K562 (cell line): ENCODE data around the gene NUDCD3. TPM values are rescaled to one million over a fixed set of nuclear protein-coding genes. Genes with fewer than 3 reads are reported as not detected.

Experiments
- ATAC-seq: fragments of 200-7000 bp; cut with Tn5 transposase; 3 replicates; pipeline ENCODE4 v1.9.1; 2020; ENCODE audit warnings: moderate library complexity
- BruUV-seq: library from RNA; stranded (reverse); fragments of 400-500 nt; replicated peaks from 2 replicates; lab custom pipeline; 2021; lab: Mats Ljungman, UMichigan
- CTCF ChIA-PET: fragments of 300-600 bp; formaldehyde crosslinking; extraction: SDS; loops from one replicate; lab custom pipeline; 2021; ENCODE audit warnings: low intra/inter-chr PET ratio; lab: Yijun Ruan, JAX
- POLR2A ChIA-PET: fragments of 300-600, 350-650 bp; sonication (Branson Sonifier 250); formaldehyde crosslinking; extraction: SDS; loops from one replicate; lab custom pipeline; 2021; ENCODE audit warnings: antibody characterized with exemption, inconsistent platforms; lab: Yijun Ruan, JAX
- DNase-seq, 4 experiments: peaks; one replicate each; pipeline versions ENCODE4 v3.0.0 to v3.0.0-alpha.2; 2011 to 2018; ENCODE audit warnings: low spot score in 3 of 4, mixed read lengths in 3 of 4; ENCODE audit errors: extremely low read depth in 1 of 4
- FAIRE-seq: peaks from 2 replicates; lab custom pipeline; 2011; peaks lifted over from hg19 to GRCh38; lab: Jason Lieb, UNC
- H2AFZ ChIP-seq: 2 replicates; pipeline ENCODE4 v1.6.0; 2011; ENCODE audit warnings: low read depth, low read length, control low read depth, inconsistent platforms
- H3K27ac ChIP-seq: fragments of 200-600 bp; 3 replicates; pipeline ENCODE4 v1.8.0; 2011; ENCODE audit warnings: low read depth, mild to moderate bottlenecking, control low read depth, inconsistent platforms, low read length, moderate library complexity, mixed read lengths; ENCODE audit errors: extremely low read depth
- H3K27me3 ChIP-seq, 2 experiments: fragments of 300-600 bp in 1 of 2; 2 replicates in 1 of 2; 3 replicates in 1 of 2; pipeline versions ENCODE4 v1.6.0 to v1.8.0; 2011; ENCODE audit warnings: inconsistent platforms in 2 of 2, low read length in 2 of 2, mild to moderate bottlenecking in 1 of 2, mixed read lengths in 1 of 2, moderate library complexity in 1 of 2; ENCODE audit not compliant: control insufficient read depth in 2 of 2, insufficient read depth in 2 of 2
- H3K36me3 ChIP-seq: fragments of 300-600 bp; 3 replicates; pipeline ENCODE4 v1.8.0; 2011; ENCODE audit warnings: mild to moderate bottlenecking, low read length, inconsistent platforms; ENCODE audit not compliant: control insufficient read depth, insufficient read depth
- H3K4me1 ChIP-seq, 2 experiments: fragments of 200-600 bp in 1 of 2; replicated peaks in 1 of 2; 2 replicates in 1 of 2; 3 replicates in 1 of 2; pipeline versions ENCODE4 v1.5.1 to v1.8.0; 2011; ENCODE audit warnings: inconsistent platforms in 2 of 2, low read length in 2 of 2, mild to moderate bottlenecking in 1 of 2, mixed read lengths in 1 of 2, moderate library complexity in 1 of 2; ENCODE audit not compliant: control insufficient read depth in 2 of 2, insufficient read depth in 2 of 2
- H3K4me2 ChIP-seq: 2 replicates; pipeline ENCODE4 v1.6.1; 2011; ENCODE audit warnings: low read length, control low read depth, inconsistent platforms, mixed read lengths; ENCODE audit not compliant: insufficient read depth
- H3K4me3 ChIP-seq: fragments of 200-600 bp; sonication (generic), shearing (Covaris generic); 2 replicates; pipeline ENCODE4 v1.5.1; 2016; ENCODE audit warnings: control low read depth, inconsistent platforms
- H3K79me2 ChIP-seq: fragments of 200-600 bp; 3 replicates; pipeline ENCODE4 v1.8.0; 2011; ENCODE audit warnings: low read length, inconsistent platforms; ENCODE audit not compliant: control insufficient read depth, insufficient read depth
- H3K9ac ChIP-seq, 2 experiments: 2 replicates each; pipeline versions ENCODE4 v1.6.0 to v1.6.1; 2011; ENCODE audit warnings: low read depth in 2 of 2, low read length in 2 of 2, control low read depth in 1 of 2, inconsistent platforms in 1 of 2, mild to moderate bottlenecking in 1 of 2, mixed read lengths in 1 of 2; ENCODE audit not compliant: insufficient read depth in 1 of 2
- H3K9me1 ChIP-seq: one replicate; pipeline ENCODE4 v1.6.0; 2011; ENCODE audit warnings: inconsistent platforms, mild to moderate bottlenecking, low read length, moderate library complexity; ENCODE audit not compliant: control insufficient read depth, insufficient read depth
- H3K9me3 ChIP-seq: replicated peaks from 2 replicates; pipeline ENCODE4 v1.5.1; 2011; ENCODE audit warnings: low read depth, low read length, inconsistent platforms; ENCODE audit not compliant: control insufficient read depth, insufficient read depth
- H4K20me1 ChIP-seq: replicated peaks from 2 replicates; pipeline ENCODE4 v1.6.1; 2011; ENCODE audit warnings: low read length, inconsistent platforms, mixed read lengths; ENCODE audit not compliant: control insufficient read depth, insufficient read depth
- ETV6 ChIP-seq, 3 experiments: fragments of 150-350 bp in 1 of 3; sonication (generic) in 1 of 3; formaldehyde crosslinking in 1 of 3; IDR thresholded peaks; 2 replicates each; pipeline versions ENCODE4 v1.6.1 to v1.8.0; 2014 to 2022; ENCODE audit warnings: borderline replicate concordance in 2 of 3, low read depth in 2 of 3, antibody characterized with exemption in 1 of 3, low read length in 1 of 3, mild to moderate bottlenecking in 1 of 3, missing genetic modification reagents in 1 of 3
- FOXK1 ChIP-seq: sonication (generic); formaldehyde crosslinking; IDR thresholded peaks from 2 replicates; pipeline ENCODE4 v1.8.0; 2022; ENCODE audit warnings: missing genetic modification reagents, mild to moderate bottlenecking, borderline replicate concordance
- HDAC8 ChIP-seq: fragments of 450-650 bp; IDR thresholded peaks from 2 replicates; pipeline ENCODE4 v1.6.1; 2016; ENCODE audit warnings: mild to moderate bottlenecking, missing genetic modification characterization, moderate library complexity, missing compliant biosample characterization
- PHF8 ChIP-seq: fragments of 200-600 bp; sonication (generic); IDR thresholded peaks from 2 replicates; pipeline ENCODE4 v1.6.1; 2012; ENCODE audit warnings: mixed run types, mild to moderate bottlenecking, inconsistent platforms, low read length, moderate library complexity, borderline replicate concordance
- SMARCE1 ChIP-seq: fragments of 450-650 bp; IDR thresholded peaks from 2 replicates; pipeline ENCODE4 v1.7.1; 2016; ENCODE audit warnings: mild to moderate bottlenecking
- ZC3H4 ChIP-seq: sonication (generic); formaldehyde crosslinking; IDR thresholded peaks from 2 replicates; pipeline ENCODE4 v1.9.0; 2021; ENCODE audit warnings: missing genetic modification reagents, borderline replicate concordance
- ZFX ChIP-seq: sonication (generic); formaldehyde crosslinking; IDR thresholded peaks from 2 replicates; pipeline ENCODE4 v1.8.0; 2022; ENCODE audit warnings: mild to moderate bottlenecking, missing genetic modification reagents, moderate library complexity
- ZNF655 ChIP-seq: fragments of 250-450 bp; sonication (Bioruptor Pico); IDR thresholded peaks from 2 replicates; pipeline ENCODE4 v1.5.0; 2021
- WGBS: fragments of 100-300 bp; shearing (Covaris generic); methylation state at CpG from one replicate; pipeline ENCODE4 v1.1.6; 2016; ENCODE audit warnings: low coverage, mixed read lengths; ENCODE audit not compliant: insufficient coverage; ENCODE audit errors: missing lambda C conversion rate; 5-methylcytosine and 5-hydroxymethylcytosine counted together
- in situ Hi-C: fragments of 300-500 bp; cut with MboI; formaldehyde crosslinking; loops from 4 replicates; pipeline ENCODE4 v1.15.0; 2018; ENCODE audit warnings: inconsistent platforms, mixed read lengths
- intact Hi-C: fragments of 100-400 bp; cut with micrococcal nuclease; formaldehyde crosslinking; loops from 2 replicates; pipeline ENCODE4 v1.14.2; 2022
- polyA plus RNA-seq, 8 experiments: library from polyadenylated mRNA; depleted of rRNA in 4 of 8; stranded (reverse) in 5 of 8; unstranded in 3 of 8; fragments of >200 nt; fragmentation: Nextera tagmentation in 2 of 8; fragmentation: Illumina TruSeq in 1 of 8; extraction: Ambion mirVana in 2 of 8; extraction: Trizol in 1 of 8; gene quantifications; 2 replicates each; pipeline versions ENCODE4 v1.2.1 to v1.2.3, GENCODE V29; 2011 to 2014; ENCODE audit warnings: inconsistent platforms in 1 of 8, missing spikeins in 1 of 8
- total RNA-seq, 7 experiments: library from RNA; depleted of rRNA in 6 of 7; stranded (reverse); fragments of >200 nt in 6 of 7; fragmentation: Illumina TruSeq in 2 of 7; extraction: Trizol in 2 of 7; gene quantifications; 2 replicates each; pipeline versions ENCODE4 v1.2.1 to v1.2.3, GENCODE V29; 2011 to 2021; ENCODE audit warnings: low replicate concordance in 1 of 7

The NUDCD3 gene
- total and polyA plus RNA-seq, 9 of the 15 experiments (the other 6 are each of a cell fraction or from before 2014, with no cell fraction given) = 24.8 to 64.2 (median 42.6) TPM

GRCh38 chr7:44381494-44382220 is 108.8 kb downstream of the NUDCD3 start:
- TF ChIP-seq FOXK1 (CRISPR knock-in tag) (no peak), ZC3H4 (CRISPR knock-in tag) (no peak), PHF8 (no peak), ETV6 (IDR thresholded peaks at IDR 0.05; ENCODE audit: borderline replicate concordance in 1 of 2, low read depth in 2 of 2, low read length in 1 of 2) (no peak), ETV6 (CRISPR knock-in tag; IDR thresholded peaks at IDR 0.05; ENCODE audit: borderline replicate concordance) (no peak), HDAC8 (tag) (no peak), ZFX (no peak), SMARCE1 (no peak), ZNF655 (no peak)
- Histone ChIP-seq H3K36me3 (peaks cover 24% of the 10 kb centered on the region; the same call in 2 of the 3 replicates), H3K27ac (no peak overlapping the region), H3K79me2 (no peaks in the 10 kb centered on the region), H3K9me1 (peaks cover 8% of the 10 kb centered on the region), H4K20me1 (peaks cover 11% of the 10 kb centered on the region; the same call in 1 of the 2 replicates), H3K4me2 (no peak overlapping the region), H3K9me3 (no peaks in the 10 kb centered on the region), H3K9ac (no peak overlapping the region), H3K4me3 (no peak overlapping the region), H2AFZ (no peak overlapping the region), H3K4me1 (peaks cover 0 to 4% of the 10 kb centered on the region in 2 experiments; a peak in 3 of 5 replicates), H3K27me3 (no peaks in the 10 kb centered on the region)
- intact Hi-C loops = no loop called here
- CTCF ChIA-PET = no interaction called here
- BruUV-seq = no TSS peak
- FAIRE-seq = no peak
- 65% methylated on average over 6 of the region's 9 CpGs for WGBS
- POLR2A ChIA-PET = no interaction called here
- no peak for DNase-seq
- in situ Hi-C loops = no loop called here
- no peak for ATAC-seq
